Thoracic aorta (tissue), 2 donors: ENCODE data around the gene MATN4. TPM values are rescaled to one million over a fixed set of nuclear protein-coding genes. Genes with fewer than 3 reads are reported as not detected.

ENCODE experiments used
- ATAC-seq: fragments of 150-250 bp; one replicate; pipeline ENCODE4 v1.8.0; 2017; ENCODE audit warnings: low read depth; ENCODE audit not compliant: insufficient number of reproducible peaks, low FRiP score
- DNase-seq: peaks from one replicate; pipeline ENCODE4 v3.0.0-alpha.2; 2020; ENCODE audit warnings: low spot score
- H3K27ac ChIP-seq, 2 donors: fragments of 200-600 bp; sonication (generic); 1 replicate in 1 of 2; 2 replicates in 1 of 2; pipeline ENCODE4 v1.5.1; 2016; ENCODE audit warnings: mild to moderate bottlenecking in 2 of 2, moderate library complexity in 2 of 2
- H3K27me3 ChIP-seq: fragments of 200-600 bp; sonication (generic); replicated peaks from 2 replicates; pipeline ENCODE4 v1.6.0; 2016; ENCODE audit warnings: mild to moderate bottlenecking; ENCODE audit not compliant: insufficient read depth
- H3K36me3 ChIP-seq: fragments of 200-600 bp; sonication (generic); one replicate; pipeline ENCODE4 v1.5.1; 2016
- H3K4me1 ChIP-seq, 2 donors: fragments of 200-600 bp; sonication (generic); 1 replicate in 1 of 2; 2 replicates in 1 of 2; pipeline versions ENCODE4 v1.5.1 to v1.6.0; 2016; ENCODE audit warnings: low read depth in 2 of 2, mild to moderate bottlenecking in 1 of 2; ENCODE audit not compliant: control insufficient read depth in 1 of 2
- H3K4me3 ChIP-seq: fragments of 200-600 bp; sonication (generic); 2 replicates; pipeline ENCODE4 v1.5.1; 2016; ENCODE audit warnings: mild to moderate bottlenecking
- H3K9me3 ChIP-seq: fragments of 200-600 bp; sonication (generic); 2 replicates; pipeline ENCODE4 v1.5.1; 2016
- total RNA-seq, 2 donors: library from RNA; depleted of rRNA; stranded (reverse); fragments of >200 nt; gene quantifications; one replicate each; pipeline versions ENCODE4 v1.1.0 to v1.2.3, GENCODE V29; 2016
- TF ChIP-seq, protein P1 (sequence below): fragments of 200-600 bp; sonication (generic); IDR thresholded peaks from one replicate; pipeline ENCODE4 v1.5.1; 2019; ENCODE audit warnings: antibody characterized with exemption

MATN4 gene
- total RNA-seq, 2 donors from 2014 or later, result 0.27 TPM; not detected in 1

DNA sequence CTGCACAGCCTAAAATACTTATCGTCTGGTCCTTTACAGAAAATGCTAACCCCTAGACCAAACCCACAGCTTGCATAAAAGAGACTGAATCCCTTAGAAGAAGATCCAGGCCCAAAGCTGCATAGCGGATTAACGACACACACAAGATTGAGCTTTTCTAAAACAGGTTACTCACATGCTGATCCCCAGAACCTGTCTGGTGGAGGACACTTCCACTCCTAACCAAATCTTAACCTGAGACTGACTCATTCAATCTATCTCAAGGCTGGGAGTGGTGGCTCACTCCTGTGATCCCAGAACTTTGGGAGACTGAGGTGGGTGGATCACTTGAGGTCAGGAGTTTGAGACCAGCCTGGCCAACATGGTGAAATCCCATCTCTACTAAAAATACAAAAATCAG lies 50.9 kb downstream of the MATN4 start:
- ATAC-seq (no peak), DNase-seq (no peak)
- Histone ChIP-seq H3K27ac (no peak overlapping the region), H3K4me1 (peaks cover 0 to 2% of the 10 kb centered on the region in 2 donors), H3K27me3 (no peaks in the 10 kb centered on the region), H3K4me3 (no peak overlapping the region), H3K36me3 (no peaks in the 10 kb centered on the region), H3K9me3 (no peaks in the 10 kb centered on the region)
- TF ChIP-seq, protein P1, sequence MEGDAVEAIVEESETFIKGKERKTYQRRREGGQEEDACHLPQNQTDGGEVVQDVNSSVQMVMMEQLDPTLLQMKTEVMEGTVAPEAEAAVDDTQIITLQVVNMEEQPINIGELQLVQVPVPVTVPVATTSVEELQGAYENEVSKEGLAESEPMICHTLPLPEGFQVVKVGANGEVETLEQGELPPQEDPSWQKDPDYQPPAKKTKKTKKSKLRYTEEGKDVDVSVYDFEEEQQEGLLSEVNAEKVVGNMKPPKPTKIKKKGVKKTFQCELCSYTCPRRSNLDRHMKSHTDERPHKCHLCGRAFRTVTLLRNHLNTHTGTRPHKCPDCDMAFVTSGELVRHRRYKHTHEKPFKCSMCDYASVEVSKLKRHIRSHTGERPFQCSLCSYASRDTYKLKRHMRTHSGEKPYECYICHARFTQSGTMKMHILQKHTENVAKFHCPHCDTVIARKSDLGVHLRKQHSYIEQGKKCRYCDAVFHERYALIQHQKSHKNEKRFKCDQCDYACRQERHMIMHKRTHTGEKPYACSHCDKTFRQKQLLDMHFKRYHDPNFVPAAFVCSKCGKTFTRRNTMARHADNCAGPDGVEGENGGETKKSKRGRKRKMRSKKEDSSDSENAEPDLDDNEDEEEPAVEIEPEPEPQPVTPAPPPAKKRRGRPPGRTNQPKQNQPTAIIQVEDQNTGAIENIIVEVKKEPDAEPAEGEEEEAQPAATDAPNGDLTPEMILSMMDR, result no peak

DNA sequence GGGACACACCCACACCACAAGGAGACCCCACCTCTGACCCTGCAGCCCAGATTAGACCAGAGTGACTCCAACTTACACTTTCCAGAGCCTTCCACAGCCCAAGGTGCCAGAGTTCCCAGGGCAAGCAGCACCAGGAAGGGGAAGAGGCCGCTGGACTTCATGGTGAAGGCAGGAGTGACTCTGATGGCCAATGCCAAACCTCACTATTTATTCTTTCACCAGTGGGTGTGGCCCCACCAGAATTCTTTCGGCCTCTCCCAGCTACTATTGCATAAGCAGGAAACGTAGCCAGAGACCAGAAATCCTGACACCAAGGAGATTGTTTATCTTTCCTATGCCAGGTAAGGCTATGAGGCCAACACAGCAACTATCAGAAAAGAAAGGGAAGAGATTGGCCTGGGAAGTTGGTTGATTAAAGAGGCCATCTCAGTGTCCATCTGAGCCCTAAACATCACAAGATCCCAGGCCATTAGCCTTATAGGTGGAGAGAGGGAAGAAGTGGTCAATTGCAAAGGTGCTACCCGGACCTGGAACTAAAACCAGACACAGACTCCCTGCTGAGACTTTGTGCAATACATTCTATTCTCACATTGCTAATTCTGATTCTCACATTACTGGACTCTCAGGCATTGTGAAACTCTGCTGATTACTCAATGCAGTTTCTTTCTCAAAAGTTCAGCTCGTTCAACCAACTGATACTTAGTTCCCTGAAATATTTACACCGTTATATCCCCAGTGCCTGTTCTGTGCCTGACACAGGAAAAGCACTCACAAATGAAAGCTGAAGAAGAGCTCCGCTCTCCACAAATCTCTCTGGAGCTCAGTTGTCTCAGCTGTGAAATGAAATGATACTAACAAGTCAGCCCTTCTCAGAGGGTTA lies 53.5 kb downstream of the MATN4 start, which contains the start of gene SLPI:
SLPI (minus strand) TSS at position 182 of the 880 bp plus-strand sequence; CDS start at position 161, 21 bp downstream.
- no peak within 1 kb of the TSS for H3K27ac ChIP-seq

DNA sequence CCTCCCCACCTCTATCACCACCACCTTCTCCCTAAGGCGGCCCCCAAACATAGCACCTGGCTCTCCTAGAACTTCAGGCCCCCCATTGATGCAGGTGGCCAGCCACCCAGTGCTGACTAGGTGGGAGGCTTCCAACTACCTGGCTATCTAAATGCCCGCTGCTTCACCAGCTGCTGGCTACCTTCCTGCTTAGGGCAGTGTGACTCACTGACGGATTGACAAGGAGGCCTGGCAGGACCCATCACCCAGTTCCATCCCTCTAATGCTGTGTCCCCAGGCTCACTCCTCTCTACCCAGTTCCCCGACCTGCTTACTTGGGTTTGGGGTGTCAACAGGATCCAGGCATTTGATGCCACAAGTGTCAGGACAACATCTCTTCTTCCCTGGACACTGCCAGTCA lies 54.8 kb downstream of the MATN4 start:
- H3K4me3 ChIP-seq, result no peak overlapping the region
- H3K9me3 ChIP-seq, result no peaks in the 10 kb centered on the region
- no peak overlapping the region for H3K27ac ChIP-seq
- TF ChIP-seq, protein P1, result no peak
- no peaks in the 10 kb centered on the region for H3K36me3 ChIP-seq
- peaks cover 0 to 2% of the 10 kb centered on the region in 2 donors for H3K4me1 ChIP-seq
- DNase-seq (no peak), ATAC-seq (no peak)
- no peaks in the 10 kb centered on the region for H3K27me3 ChIP-seq

More for the DNA sequence above, 53.5 kb downstream of the MATN4 start, which contains the start of gene SLPI:
- no peak within 1 kb of the TSS for H3K4me3 ChIP-seq
- DNase-seq (no peak), ATAC-seq (no peak)
- H3K4me1 ChIP-seq, result peaks cover 0 to 2% of the 10 kb centered on the region in 2 donors
- TF ChIP-seq, protein P1, result no peak
- H3K27me3 ChIP-seq, result no peaks in the 10 kb centered on the region
- H3K9me3 ChIP-seq, result no peaks in the 10 kb centered on the region
- H3K36me3 ChIP-seq, result no peaks in the 10 kb centered on the region

DNA sequence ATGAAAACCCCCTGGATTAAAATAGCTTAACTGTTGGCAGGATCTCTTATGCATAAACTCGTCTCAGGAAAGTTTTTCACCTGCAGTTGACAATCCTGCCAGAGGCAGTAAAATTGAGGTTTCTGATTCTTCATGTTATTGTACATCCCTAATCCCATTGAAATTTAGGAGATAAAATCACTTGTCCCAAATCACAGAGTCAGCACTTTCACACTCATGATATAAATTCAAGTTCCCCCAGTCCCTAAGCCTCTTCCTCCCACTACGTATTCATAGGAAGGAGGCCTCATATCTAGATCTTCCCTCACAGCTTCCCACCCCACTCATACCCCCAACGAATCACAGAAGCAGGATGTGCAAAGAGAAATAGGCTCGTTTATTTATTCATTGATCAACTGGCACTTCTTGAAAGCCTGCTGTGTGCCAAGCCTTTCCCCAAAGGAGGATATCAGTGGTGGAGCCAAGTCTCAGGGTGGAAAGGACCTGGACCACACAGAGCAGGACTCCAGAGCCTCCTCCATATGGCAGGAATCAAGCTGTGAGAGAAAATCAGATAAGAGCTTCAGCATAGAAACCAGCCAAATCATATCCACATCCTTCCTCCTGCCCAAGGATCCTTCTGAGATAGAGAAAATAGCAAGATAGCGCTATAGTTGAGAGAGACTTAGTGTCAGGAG lies 56.1 kb downstream of the MATN4 start:
- Histone ChIP-seq H3K27me3 (no peaks in the 10 kb centered on the region), H3K4me1 (peaks cover 0 to 2% of the 10 kb centered on the region in 2 donors), H3K4me3 (no peak overlapping the region), H3K9me3 (no peaks in the 10 kb centered on the region), H3K27ac (no peak overlapping the region), H3K36me3 (no peaks in the 10 kb centered on the region)
- TF ChIP-seq, protein P1, result no peak
- DNase-seq, result no peak
- no peak for ATAC-seq

DNA sequence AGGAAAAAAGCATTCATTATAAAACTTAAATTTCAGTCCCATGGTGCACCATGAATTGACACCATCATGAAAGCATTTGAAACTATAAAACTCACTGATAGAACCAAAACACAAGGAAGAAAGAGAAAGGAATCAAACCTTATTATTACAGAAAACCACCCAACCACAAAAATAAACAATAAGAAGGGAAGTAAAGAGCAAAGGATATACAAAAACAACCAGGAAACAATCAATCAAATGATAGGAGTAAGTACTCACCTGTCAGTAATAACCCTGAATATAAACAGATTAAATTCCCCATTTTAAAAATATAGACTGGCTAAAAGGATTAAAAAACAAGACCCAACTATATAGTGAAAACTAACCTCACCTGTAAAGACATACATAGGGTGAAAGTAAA lies 59.5 kb downstream of the MATN4 start:
- Histone ChIP-seq H3K9me3 (no peaks in the 10 kb centered on the region), H3K27me3 (no peaks in the 10 kb centered on the region), H3K27ac (no peak overlapping the region), H3K36me3 (no peaks in the 10 kb centered on the region), H3K4me1 (no peaks in the 10 kb centered on the region), H3K4me3 (no peak overlapping the region)
- DNase-seq, result no peak
- TF ChIP-seq, protein P1, result no peak
- ATAC-seq, result no peak
